GM18907 (cell line): Measurements from ENCODE around the gene ZNF618.
"Not testable (repeated sequence)": the region's sequence is repeated elsewhere in the genome, so short reads cannot be mapped to it uniquely, and the experiment has no call there.

Experiments
- ATAC-seq: cut with Tn5 transposase; IDR thresholded peaks from one replicate; pipeline ENCODE4 v1.9.1; 2021; ENCODE audit warnings: mild to moderate bottlenecking, moderate library complexity; ENCODE audit not compliant: unreplicated experiment

ZNF618 gene

DNA sequence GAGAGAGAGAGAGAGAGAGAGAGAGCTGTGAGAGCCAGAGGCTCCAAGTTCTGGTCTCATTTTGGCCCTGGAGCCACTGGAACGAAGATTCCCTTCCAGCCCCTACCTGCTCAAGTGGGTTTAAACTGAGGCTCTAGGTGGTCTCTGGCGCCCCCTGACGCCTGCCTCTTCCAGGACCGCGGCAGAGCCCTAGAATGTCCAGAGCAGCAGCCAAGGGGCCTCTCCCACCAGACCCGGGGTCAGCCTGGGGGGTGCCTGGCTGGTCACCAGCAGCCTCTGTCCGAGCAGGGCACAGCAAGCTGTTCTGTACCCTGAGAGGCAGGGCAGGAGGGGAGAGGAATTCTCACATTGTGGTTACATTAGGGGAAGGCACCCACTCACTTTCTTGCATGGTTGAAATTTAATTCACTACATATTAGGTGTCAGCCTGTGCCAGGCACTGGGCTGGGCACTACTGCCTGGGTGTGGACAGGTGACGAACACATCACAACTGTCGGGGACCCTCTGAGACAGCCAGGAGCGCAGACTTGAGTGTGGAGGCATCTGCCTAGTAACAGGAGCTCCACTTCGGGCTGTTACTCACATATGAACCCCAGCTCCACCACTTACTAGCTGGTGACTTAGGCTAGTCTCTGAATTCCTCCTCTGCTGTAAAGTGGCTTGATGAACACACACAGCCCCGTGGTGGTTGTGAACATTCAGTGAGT lies 157.4 kb downstream of the ZNF618 start:
- no peak for ATAC-seq

DNA sequence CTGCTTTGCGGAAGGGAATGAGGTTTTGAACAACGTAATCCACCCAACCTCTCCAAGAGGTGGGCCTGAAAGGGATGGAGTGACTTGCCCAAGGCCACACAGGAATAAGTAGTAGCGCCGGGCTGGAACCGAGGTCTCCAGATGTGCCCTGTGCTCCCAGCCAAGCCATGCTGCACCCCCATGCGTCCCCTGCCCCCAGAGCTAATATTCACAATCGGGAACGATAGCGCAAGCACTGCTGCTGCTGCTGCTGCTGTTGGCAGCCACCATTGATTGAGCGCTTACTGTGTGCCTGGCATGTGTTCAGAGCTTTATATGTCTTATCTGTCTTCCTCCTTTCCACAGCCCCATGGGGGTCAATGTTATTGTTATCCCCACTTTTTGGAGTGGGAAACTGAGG lies 158.1 kb downstream of the ZNF618 start:
- no peak for ATAC-seq

DNA sequence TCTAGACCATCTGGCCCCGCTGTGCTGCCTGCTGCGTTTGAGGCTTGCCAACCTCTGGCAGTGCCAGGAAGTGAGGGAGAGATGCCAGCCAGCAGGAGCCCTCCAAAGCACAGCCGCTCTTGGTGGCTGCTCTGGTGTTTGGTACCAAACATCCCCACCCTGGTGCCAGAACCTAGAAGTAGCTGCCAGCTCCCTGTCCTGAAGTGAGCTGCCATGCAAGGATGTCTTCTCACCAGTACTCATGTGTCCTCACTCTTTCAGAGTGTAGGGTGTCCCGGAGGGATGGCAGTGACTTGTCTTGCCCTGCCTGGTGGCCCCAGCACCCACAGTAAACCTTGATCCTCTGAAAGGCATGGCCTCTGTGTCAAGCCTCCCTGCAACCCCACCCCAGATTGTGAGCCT lies 158.6 kb downstream of the ZNF618 start:
- no peak for ATAC-seq

DNA sequence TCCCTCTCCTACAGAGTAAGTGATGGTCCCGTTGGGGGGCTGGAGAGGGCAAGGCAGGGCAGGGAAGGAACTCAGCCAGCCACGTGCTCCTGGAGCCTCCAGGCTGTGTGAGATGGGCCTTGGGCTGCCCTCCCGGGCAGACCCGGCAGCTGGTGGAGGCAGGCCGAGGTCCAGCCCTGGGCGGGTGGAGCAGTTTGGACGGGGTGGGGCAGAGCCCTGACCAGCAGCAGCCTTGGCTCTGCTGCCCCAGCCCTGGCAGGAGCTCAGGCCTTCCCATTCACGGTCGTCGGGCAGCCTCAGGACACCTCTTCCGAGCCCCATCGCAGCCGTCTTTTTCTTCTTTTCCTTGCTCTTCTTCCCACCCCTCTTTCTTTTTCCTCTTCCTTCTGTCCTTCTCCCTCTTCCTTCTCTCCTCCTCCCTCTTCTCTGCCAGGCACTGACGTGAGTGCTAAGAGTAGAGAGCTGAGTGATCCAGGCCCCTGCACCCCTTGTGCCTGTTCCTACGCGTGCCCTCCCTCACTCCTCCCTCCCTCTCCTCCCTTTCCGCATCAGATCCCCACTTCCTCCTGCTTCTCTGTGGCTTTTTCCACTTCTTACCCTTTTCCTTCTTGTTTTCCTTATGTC lies 159.2 kb downstream of the ZNF618 start:
- ATAC-seq: no peak

DNA sequence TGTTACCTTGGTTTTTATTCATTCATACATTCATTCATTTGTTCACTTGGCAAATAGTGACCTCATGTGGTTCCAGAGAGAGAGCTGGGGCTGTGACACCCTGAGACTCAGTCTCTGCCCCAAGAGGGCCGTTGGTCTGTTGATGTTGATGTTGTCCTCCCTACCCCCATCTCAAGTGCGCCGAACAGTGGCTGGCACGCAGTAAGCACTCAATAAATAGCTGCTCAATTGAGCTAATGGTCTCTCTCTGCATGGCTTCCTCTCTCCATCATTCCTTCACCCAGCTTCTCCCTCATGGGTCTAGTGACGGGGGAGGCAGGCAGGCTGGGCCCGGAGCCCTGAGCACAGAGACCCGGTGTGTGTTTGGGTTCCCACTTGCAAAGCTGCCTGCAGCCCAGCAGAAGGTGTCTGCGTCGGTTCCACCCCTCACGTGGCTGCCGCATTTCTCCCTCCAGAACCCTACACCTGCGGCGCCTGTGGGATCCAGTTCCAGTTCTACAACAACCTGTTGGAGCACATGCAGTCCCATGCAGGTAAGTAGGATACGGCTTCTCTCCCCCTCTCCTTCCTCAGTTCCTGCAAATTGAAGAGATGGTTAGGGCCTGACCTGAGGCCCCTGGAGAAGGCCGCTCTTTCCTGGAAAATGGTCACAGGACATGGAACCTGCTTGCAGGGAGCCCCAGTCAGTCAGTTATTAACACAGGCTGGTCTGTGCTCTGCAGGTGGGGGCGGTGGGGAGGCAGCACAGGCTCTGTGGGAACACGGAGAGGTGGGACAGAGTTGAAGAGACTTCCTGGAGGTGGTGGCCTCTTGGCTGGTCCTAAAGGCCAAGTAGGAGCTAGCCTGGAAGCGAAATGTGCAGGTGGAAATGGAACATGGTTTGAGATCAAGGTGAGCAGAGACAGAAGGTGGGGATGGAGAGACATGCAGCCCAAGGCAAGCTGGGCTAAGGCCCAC lies 160.0 kb downstream of the ZNF618 start:
- ATAC-seq: no peak

DNA sequence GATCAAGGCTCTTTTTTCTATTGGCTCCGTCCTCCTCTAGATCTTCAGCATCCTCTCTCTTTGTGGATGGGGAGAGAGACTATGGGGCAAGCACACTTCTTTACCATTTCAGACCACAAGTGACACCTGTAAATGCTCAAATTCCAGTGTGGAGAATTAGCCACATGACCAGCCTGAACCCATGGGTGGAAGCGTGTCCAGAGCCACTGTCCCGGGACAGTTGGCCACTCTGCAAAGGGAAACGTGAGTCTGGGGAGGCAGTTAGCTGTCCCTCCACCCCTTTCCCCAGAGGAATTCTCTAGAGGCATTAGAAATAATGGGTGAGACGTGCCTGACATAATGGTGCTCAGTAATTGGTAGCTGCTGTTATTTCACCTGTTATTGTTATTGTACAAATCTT lies 161.1 kb downstream of the ZNF618 start:
- ATAC-seq: no peak

DNA sequence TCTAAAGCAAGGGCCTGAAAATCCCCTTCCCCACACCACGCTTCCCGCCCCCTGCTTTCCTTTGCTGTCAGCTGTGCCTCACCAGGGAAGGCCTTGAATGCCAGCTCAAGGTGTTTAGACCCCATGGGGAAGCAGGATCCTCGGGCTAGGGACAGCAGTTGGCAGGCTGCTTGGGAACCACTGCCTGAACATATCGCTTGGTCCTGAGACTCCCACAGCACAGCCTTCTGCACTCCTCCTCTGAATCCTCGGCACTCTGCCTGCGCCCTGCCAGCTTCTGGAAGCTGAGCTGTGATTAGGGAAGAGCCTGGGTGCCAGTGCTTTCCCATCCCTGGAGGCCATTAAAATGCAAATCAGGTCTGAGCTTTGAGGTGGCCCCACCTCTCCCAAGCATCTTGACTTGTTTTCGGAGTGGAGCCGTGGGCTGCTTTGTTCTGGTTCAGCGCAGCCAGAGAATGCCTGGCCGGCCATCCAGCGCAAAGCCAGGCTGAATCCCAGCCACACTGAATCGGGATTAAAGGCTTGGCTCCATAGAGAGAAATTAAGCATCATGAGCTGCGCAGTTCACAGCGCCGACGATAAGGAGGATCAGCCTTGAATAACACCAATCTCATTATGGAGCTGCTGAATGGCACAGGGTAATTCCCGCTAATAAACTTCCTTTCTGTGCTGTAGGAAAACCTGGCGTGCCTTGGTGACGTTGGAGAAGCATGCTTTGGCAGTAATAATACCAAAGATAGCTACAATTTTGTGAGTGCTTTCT lies 162.0 kb downstream of the ZNF618 start:
- ATAC-seq: no peak

DNA sequence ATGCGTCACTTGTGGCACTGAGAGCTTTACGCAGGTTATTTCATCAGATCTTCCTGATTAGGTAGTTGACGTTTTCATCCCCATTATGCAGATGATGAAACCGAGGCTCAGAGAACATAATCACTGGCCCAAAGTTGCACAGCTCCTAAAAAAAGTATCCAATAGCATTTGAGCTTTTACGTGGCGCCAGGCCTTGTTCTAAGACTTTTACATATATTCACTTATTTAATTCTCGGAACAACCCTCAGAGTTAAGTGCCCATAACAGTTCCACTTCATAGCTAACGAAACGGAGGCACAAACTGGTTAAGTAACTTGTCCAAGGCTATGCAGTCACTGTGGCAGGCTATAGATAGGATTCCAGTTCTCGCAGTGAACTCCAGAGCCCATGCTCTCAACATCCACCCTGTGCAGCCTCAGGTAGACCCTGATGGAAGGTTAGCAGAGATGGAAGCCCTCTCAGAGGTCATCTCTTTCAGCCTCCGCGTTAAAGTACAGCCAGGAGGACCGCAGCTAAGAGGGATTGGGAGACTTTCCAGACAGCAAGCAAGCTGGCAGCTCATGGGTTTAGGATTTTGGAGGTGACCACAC lies 162.7 kb downstream of the ZNF618 start:
- no peak for ATAC-seq

DNA sequence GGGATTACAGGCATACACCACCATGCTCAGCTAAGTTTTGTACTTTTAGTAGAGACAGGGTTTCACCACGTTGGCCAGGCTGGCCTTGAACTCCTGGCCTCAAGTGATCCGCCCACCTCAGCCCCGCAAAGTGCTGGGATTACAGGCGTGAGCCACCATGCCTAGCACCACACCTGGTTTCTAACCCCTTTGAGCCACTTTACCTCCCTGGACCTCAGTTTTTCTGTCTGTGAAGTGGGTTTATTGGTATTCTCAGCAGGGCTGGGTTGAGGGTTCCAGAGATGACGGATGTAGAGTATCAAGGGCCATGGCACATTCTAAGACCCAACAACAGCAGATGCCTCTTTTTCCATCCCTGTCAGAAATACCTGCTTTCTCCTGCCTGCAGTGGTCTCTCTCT lies 163.4 kb downstream of the ZNF618 start:
- ATAC-seq: no peak

DNA sequence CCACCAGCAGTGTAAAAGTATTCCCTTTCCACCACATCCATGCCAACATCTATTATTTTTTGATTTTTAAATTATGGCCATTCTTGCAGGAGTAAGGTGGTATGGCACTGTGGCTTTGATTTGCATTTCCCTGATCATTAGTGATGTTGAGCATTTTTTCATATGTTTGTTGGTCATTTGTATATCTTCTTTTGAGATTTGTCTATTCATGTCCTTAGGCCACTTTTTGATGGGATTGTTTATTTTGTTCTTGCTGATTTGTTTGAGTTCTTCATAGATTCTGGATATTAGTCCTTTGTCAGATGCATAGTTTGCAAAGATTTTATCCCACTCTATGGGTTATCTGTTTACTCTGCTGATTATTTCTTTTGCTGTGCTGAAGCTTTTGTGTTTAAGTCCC lies 167.6 kb downstream of the ZNF618 start:
- not testable (repeated sequence) for ATAC-seq

DNA sequence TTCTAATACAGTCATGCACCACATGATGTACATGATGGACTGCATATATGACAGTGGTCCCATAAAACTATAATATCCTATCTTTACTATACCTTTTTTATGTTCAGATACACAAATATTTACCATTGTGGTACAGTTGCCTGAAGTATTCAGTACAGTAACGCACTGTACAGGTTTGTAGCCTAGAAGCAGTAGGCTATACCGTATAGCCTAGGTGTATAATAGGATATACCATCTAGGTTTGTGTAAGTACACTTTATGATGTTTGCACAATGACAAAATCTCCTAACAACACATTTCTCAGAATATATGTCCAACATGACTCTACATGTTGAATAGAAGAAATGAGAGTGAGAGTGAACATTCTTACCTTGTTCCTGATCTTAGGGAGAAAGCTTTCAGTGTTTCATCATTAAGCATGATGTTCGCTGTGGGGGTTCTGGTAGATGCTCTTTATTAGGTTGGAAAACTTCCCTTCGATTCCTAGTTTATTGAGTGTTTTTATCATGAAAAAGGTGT lies 170.2 kb downstream of the ZNF618 start:
- no peak for ATAC-seq

DNA sequence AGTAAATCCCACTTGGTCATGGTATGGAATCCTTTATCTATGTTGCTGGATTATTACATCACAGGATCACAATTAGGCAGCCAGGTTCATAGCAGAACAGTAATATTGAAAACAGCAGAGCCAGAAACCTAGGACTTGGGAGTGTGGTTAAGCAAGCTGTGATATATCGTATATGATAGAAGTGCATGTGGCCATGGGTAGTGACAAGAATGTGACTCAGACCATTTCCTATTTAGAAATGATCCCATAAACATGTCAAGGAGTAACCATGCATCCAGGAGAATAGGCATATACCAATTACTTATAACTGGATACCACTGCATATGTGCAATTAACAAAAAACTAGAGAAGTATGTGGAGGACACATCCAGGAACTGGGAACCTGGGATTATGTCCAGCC lies 170.8 kb downstream of the ZNF618 start:
- ATAC-seq: no peak

DNA sequence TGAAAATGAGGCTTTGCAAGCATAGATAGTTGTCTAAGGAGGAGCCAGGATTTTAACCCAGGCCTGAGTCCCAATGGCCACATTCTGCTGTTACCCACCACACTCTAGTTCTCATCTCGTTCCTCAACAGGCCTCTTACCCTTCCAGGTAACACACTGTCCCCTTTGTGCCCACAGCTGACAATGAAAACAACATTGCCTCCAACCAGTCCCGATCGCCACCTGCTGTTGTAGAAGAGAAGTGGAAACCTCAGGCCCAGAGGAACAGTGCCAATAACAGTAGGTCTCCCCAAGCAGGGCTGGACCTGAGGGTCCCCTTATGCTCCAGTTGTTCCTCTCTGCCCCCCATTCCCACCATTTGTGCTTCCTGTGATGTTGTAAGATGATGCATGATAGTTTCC lies 171.6 kb downstream of the ZNF618 start:
- no peak for ATAC-seq

DNA sequence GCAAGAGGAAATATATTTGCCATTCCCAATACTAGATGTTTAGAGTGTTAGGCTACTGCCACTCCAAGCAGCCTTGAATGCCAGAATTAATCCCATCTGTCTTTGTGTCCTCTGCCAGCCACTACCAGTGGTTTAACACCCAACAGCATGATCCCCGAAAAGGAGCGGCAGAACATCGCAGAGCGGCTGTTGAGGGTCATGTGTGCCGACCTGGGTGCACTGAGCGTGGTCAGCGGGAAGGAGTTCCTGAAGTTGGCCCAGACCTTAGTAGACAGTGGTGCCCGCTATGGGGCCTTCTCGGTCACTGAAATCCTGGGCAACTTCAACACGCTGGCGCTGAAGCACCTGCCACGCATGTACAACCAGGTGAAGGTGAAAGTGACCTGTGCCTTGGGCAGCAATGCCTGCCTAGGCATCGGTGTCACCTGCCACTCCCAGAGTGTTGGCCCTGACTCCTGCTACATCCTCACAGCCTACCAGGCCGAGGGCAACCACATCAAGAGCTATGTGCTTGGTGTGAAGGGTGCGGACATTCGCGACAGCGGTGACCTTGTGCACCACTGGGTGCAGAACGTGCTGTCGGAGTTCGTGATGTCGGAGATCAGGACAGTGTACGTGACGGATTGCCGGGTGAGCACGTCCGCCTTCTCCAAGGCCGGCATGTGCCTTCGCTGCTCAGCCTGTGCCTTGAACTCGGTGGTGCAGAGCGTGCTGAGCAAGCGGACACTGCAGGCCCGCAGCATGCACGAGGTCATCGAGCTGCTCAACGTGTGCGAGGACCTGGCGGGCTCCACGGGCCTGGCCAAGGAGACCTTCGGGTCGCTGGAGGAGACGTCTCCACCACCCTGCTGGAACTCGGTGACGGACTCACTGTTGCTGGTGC lies 172.7 kb downstream of the ZNF618 start:
- ATAC-seq: no peak

DNA sequence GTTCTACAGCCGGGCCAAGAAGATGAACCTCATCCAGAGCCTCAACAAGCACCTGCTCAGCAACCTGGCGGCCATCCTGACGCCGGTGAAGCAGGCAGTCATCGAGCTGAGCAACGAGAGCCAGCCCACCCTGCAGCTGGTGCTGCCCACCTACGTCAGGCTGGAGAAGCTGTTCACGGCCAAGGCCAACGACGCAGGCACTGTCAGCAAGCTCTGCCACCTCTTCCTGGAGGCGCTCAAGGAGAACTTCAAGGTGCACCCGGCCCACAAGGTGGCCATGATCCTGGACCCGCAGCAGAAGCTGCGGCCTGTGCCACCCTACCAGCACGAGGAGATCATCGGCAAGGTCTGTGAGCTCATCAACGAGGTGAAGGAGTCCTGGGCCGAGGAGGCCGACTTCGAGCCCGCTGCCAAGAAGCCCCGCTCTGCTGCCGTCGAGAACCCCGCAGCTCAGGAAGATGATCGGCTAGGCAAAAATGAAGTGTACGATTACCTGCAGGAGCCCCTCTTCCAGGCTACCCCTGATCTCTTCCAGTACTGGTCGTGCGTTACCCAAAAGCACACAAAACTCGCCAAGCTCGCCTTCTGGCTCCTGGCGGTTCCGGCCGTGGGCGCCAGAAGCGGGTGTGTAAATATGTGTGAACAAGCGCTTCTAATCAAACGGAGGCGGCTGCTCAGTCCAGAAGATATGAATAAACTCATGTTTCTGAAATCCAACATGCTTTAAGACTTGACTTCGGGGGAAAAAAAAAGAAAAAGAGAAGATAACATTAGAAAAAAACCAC lies 173.5 kb downstream of the ZNF618 start:
- no peak for ATAC-seq

DNA sequence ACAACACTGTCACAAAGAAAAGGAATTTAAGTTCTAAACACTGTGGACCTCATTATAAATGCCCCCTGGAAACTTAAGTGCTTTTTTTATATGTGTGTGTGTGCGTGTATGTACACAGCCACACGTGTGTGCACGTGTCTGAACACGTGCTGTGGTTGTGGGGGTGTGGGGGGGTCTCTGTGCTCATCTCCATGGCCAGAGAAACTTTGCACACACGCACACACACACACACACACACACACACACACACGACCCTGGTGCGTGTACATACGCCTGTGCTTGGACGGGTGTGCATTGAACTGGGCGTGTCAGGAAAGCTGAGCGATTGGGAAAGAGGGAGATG lies 174.1 kb downstream of the ZNF618 start:
- no peak for ATAC-seq

DNA sequence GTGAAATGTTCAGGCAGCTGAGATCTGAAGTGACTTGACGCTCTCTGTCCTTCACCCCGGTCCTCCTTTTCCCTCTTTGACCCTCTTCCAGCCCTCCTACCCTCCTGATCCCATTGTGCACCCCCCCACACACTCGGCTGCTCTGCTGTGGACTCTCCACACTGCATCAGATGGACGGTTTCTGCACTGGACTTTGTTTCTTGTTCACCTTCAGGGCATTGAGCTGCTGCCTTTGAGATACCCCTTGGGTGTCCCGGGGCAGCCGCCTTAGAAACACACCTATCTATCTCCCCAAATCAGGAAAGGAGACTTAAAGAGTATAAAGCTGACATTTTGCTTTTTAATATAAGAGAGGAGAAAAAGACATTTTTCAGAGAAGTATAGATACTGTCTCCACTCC lies 174.5 kb downstream of the ZNF618 start:
- ATAC-seq: no peak

DNA sequence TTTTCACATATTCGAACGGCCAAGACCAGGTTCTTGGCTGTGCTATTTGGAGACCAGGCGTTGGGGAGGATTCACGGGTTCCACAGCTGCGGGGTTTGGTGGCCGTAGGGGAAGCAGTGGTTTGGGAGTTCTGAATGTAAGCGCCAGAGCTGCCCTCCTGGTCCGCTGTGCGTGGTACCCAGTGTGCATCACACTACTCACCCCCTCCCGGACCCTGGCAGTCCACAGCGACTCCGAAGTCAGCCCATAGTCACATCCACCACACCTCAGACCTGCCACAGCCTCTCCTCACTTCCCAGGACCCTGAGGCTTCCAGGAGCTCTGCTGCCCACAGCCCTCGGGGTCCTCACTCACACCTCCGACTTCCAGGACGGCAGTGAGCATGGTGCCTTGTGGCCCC lies 175.2 kb downstream of the ZNF618 start:
- no peak for ATAC-seq

DNA sequence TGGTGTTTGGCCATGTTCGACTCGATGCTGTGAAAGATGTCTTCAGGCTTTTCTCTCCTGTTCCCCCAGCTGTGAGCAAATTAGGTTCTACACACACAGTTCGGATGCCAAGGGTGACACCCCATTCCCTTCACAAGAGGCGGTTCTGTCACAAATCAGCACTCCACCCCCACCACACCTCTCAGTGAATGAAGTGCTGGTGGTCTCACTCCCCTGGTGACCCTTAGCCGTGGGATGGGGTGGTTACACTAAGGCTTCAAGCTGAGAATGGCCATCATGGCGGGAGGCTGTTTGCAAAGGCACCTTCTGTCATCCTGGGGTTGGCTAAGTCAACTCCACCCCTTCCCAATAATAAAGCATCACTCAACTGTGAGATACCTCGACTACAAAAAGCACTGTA lies 175.6 kb downstream of the ZNF618 start:
- ATAC-seq: no peak
